Ovary (tissue), 9 donors: Measurements from ENCODE around the gene GRPR. TPM values are rescaled to one million over a fixed set of nuclear protein-coding genes. Genes with fewer than 3 reads are reported as not detected.
"Not testable (repeated sequence)": the region's sequence is repeated elsewhere in the genome, so short reads cannot be mapped to it uniquely, and the experiment has no call there.

Source experiments
- DNase-seq, 5 donors: peaks; one replicate each; pipeline ENCODE4 v3.0.0-alpha.2; 2019 to 2020
- H3K27ac ChIP-seq, 2 donors: fragments of 200-600 bp; one replicate each; pipeline versions ENCODE4 v1.5.1 to v1.8.0; 2019 to 2022
- H3K27me3 ChIP-seq: fragments of 200-600 bp; one replicate; pipeline ENCODE4 v1.8.0; 2022
- H3K36me3 ChIP-seq: fragments of 200-600 bp; sonication (generic); one replicate; pipeline ENCODE4 v1.5.1; 2019
- H3K4me1 ChIP-seq: one replicate; pipeline ENCODE4 v1.8.1; 2013; ENCODE audit warnings: mild to moderate bottlenecking, moderate library complexity; ENCODE audit not compliant: insufficient read depth
- H3K4me3 ChIP-seq: fragments of 200-600 bp; sonication (generic); one replicate; pipeline ENCODE4 v1.5.1; 2017
- H3K9me3 ChIP-seq, 2 donors: fragments of 200-600 bp in 1 of 2; sonication (generic) in 1 of 2; one replicate each; pipeline versions ENCODE4 v1.5.1 to v1.8.1; 2013 to 2019; ENCODE audit warnings: mild to moderate bottlenecking in 1 of 2, moderate library complexity in 1 of 2
- CTCF ChIP-seq, 3 donors: fragments of 450-650 bp in 2 of 3; fragments of 200-600 bp in 1 of 3; IDR thresholded peaks; one replicate each; pipeline versions ENCODE4 v1.5.1 to v1.8.0; 2016 to 2022; ENCODE audit warnings: antibody characterized with exemption in 3 of 3, mild to moderate bottlenecking in 1 of 3
- EP300 ChIP-seq: sonication (generic); formaldehyde crosslinking; IDR thresholded peaks from one replicate; pipeline ENCODE4 v1.6.1; 2017; ENCODE audit warnings: antibody characterized with exemption
- POLR2A ChIP-seq: fragments of 450-650 bp; IDR thresholded peaks from one replicate; pipeline ENCODE4 v1.6.1; 2017; ENCODE audit warnings: antibody characterized with exemption, mild to moderate bottlenecking, moderate library complexity
- WGBS, 3 donors: extraction: QIAGEN DNeasy Blood & Tissue Kit in 1 of 3; methylation state at CpG; one replicate each; pipeline versions ENCODE4 v1.1.5 to v1.1.7; 2013 to 2017; 5-methylcytosine and 5-hydroxymethylcytosine counted together
- intact Hi-C, 4 donors: fragments of 100-400 bp; cut with DNase I; formaldehyde crosslinking; loops; one replicate each; pipeline versions ENCODE4 v1.11.0 to v1.15.1; 2022 to 2023
- polyA plus RNA-seq, 2 donors: library from polyadenylated mRNA; stranded (reverse); fragments of 200-250 nt in 1 of 2; fragments of 350-450 nt in 1 of 2; fragmentation: Illumina TruSeq in 1 of 2; extraction: RNeasy Lipid Tissue Mini Kit (QIAGEN cat#74804) in 1 of 2; gene quantifications; one replicate each; pipeline ENCODE4 v1.2.3, GENCODE V29; 2013 to 2014
- total RNA-seq, 7 donors: library from RNA; depleted of rRNA in 2 of 7; stranded (reverse); fragments of >200 nt in 2 of 7; fragmentation: NEBNext Ultra II Directional in 3 of 7; extraction: Animal tissue kit (Norgen Biotek cat#: 25700) in 3 of 7; gene quantifications; one replicate each; pipeline versions ENCODE4 v1.1.0 to v1.2.4, GENCODE V29; 2016 to 2023
- donor health status: DM: no; HTN: no; CAD: no; lungs with moderate emphysema.
- donor health status: DM: no; HTN: no; CAD: no.
- donor health status: Bipolar disorder and iron deficiency.
- donor health status: DM: yes; HTN: yes; CAD: no.
- donor health status: DM: no; HTN: no; CAD: no.
- donor health status: DM: yes; HTN: yes; CAD: no.

Gene GRPR
- total and polyA plus RNA-seq, 9 donors = 0.05 to 0.13 (median 0.08) TPM; not detected in 6

GRCh38 chrX:16141422-16142245 lies 18.3 kb downstream of the GRPR start:
- TF ChIP-seq POLR2A (no peak), EP300 (no peak), CTCF (IDR thresholded peaks at IDR 0.05) (no peak)
- no peak for DNase-seq
- H3K36me3 ChIP-seq = no peaks in the 10 kb centered on the region
- 83 to 86% (median 84%) methylated on average over 4 of the region's 4 CpGs for WGBS, 3 donors
- intact Hi-C loops = no loop called here
- no peaks in the 10 kb centered on the region for H3K27me3 ChIP-seq
- no peak overlapping the region for H3K27ac ChIP-seq
- H3K4me3 ChIP-seq = no peak overlapping the region
- no peaks in the 10 kb centered on the region for H3K4me1 ChIP-seq
- H3K9me3 ChIP-seq = no peaks in the 10 kb centered on the region

- Histone ChIP-seq H3K9me3 (no peaks in the 10 kb centered on the region), H3K27me3 (no peaks in the 10 kb centered on the region), H3K36me3 (no peaks in the 10 kb centered on the region), H3K4me3 (no peak overlapping the region), H3K27ac (no peak overlapping the region), H3K4me1 (no peaks in the 10 kb centered on the region)
- intact Hi-C loops = no loop called here
- no peak for DNase-seq
- TF ChIP-seq EP300 (no peak), CTCF (IDR thresholded peaks at IDR 0.05) (no peak), POLR2A (no peak)
These were observed 18.8 kb downstream of the GRPR start for GRCh38 chrX:16142246-16142558.

GRCh38 chrX:16143968-16144367 lies 20.6 kb downstream of the GRPR start:
- intact Hi-C loops = no loop called here
- no peak for TF ChIP-seq POLR2A
- no peak for TF ChIP-seq EP300
- no peak for TF ChIP-seq CTCF (IDR thresholded peaks at IDR 0.05)
- Histone ChIP-seq H3K27me3 (no peaks in the 10 kb centered on the region), H3K36me3 (no peaks in the 10 kb centered on the region), H3K4me1 (no peaks in the 10 kb centered on the region), H3K4me3 (no peak overlapping the region), H3K9me3 (no peaks in the 10 kb centered on the region), H3K27ac (no peak overlapping the region)
- no peak for DNase-seq

- TF ChIP-seq CTCF (IDR thresholded peaks at IDR 0.05) (no peak), EP300 (no peak), POLR2A (no peak)
- intact Hi-C loops = no loop called here
- Histone ChIP-seq H3K27me3 (no peaks in the 10 kb centered on the region), H3K27ac (no peak overlapping the region), H3K4me1 (no peaks in the 10 kb centered on the region), H3K4me3 (no peak overlapping the region), H3K9me3 (no peaks in the 10 kb centered on the region), H3K36me3 (no peaks in the 10 kb centered on the region)
- 36 to 50% (median 36%) methylated on average over 2 of the region's 2 CpGs for WGBS, 3 donors
- DNase-seq = no peak
These were observed 21.1 kb downstream of the GRPR start for GRCh38 chrX:16144420-16144819.

- intact Hi-C loops = not testable (repeated sequence)
These were observed 21.7 kb downstream of the GRPR start for GRCh38 chrX:16145093-16145492.

More at GRCh38 chrX:16145093-16145492, 21.7 kb downstream of the GRPR start:
- H3K4me1 ChIP-seq, DNase-seq, H3K36me3 ChIP-seq, H3K9me3 ChIP-seq, H3K27me3 ChIP-seq, H3K4me3 ChIP-seq, H3K27ac ChIP-seq: not testable (repeated sequence)
- 41 to 65% (median 47%) methylated on average over 1 of the region's 1 CpG for WGBS, 3 donors
